Keratinocyte (primary cell): ENCODE measurements around the gene MRTFA. TPM values are rescaled to one million over a fixed set of nuclear protein-coding genes. Genes with fewer than 3 reads are reported as not detected.
"Not testable (repeated sequence)": the region's sequence is repeated elsewhere in the genome, so short reads cannot be mapped to it uniquely, and the experiment has no call there.

Source experiments
- DNase-seq: peaks from one replicate; pipeline ENCODE4 v3.0.0-alpha.2; 2011; ENCODE audit warnings: low read depth, missing footprints, low spot score
- FAIRE-seq: peaks from 2 replicates; lab custom pipeline; 2011; peaks lifted over from hg19 to GRCh38; lab: Jason Lieb, UNC
- H2AFZ ChIP-seq: 2 replicates; pipeline ENCODE4 v1.6.0; 2012; ENCODE audit warnings: low read length, control low read depth, inconsistent platforms; ENCODE audit not compliant: control insufficient read depth
- H3K27ac ChIP-seq: 2 replicates; pipeline ENCODE4 v1.5.1; 2011; ENCODE audit warnings: low read length; ENCODE audit not compliant: control insufficient read depth, insufficient read depth
- H3K27me3 ChIP-seq: 3 replicates; pipeline ENCODE4 v1.6.0; 2011; ENCODE audit warnings: low read length; ENCODE audit not compliant: control insufficient read depth, insufficient read depth; ENCODE audit errors: extremely low read depth
- H3K36me3 ChIP-seq, 2 experiments: 2 replicates in 1 of 2; 3 replicates in 1 of 2; pipeline ENCODE4 v1.5.1; 2011; ENCODE audit warnings: low read length in 2 of 2, mild to moderate bottlenecking in 1 of 2; ENCODE audit not compliant: control insufficient read depth in 2 of 2, insufficient read depth in 2 of 2; ENCODE audit errors: extremely low read depth in 1 of 2
- H3K4me1 ChIP-seq: 3 replicates; pipeline ENCODE4 v1.5.1; 2011; ENCODE audit warnings: low read length; ENCODE audit not compliant: control insufficient read depth, insufficient read depth; ENCODE audit errors: extremely low read depth
- H3K4me2 ChIP-seq: 3 replicates; pipeline ENCODE4 v1.6.0; 2011; ENCODE audit warnings: low read depth, low read length; ENCODE audit not compliant: control insufficient read depth, insufficient read depth; ENCODE audit errors: extremely low read depth
- H3K4me3 ChIP-seq, 3 experiments: fragments of 200-600 bp in 1 of 3; sonication (generic) in 1 of 3; 2 replicates in 2 of 3; 3 replicates in 1 of 3; pipeline ENCODE4 v1.5.1; 2011 to 2016; ENCODE audit warnings: low read length in 3 of 3, mild to moderate bottlenecking in 3 of 3, control low read depth in 2 of 3, inconsistent platforms in 1 of 3, low read depth in 1 of 3, mixed read lengths in 1 of 3, mixed run types in 1 of 3, moderate library complexity in 1 of 3; ENCODE audit not compliant: control insufficient read depth in 2 of 3, insufficient read depth in 2 of 3; ENCODE audit errors: extremely low read depth in 1 of 3
- H3K79me2 ChIP-seq: 2 replicates; pipeline ENCODE4 v1.6.0; 2012; ENCODE audit warnings: low read length; ENCODE audit not compliant: control insufficient read depth, insufficient read depth
- H3K9ac ChIP-seq: 3 replicates; pipeline ENCODE4 v1.6.0; 2011; ENCODE audit warnings: low read length; ENCODE audit not compliant: control insufficient read depth, insufficient read depth; ENCODE audit errors: extremely low read depth
- H3K9me1 ChIP-seq: 3 replicates; pipeline ENCODE4 v1.6.0; 2011; ENCODE audit warnings: low read length; ENCODE audit not compliant: control insufficient read depth, insufficient read depth; ENCODE audit errors: extremely low read depth
- H3K9me3 ChIP-seq: 2 replicates; pipeline ENCODE4 v1.5.1; 2012; ENCODE audit warnings: low read depth, low read length; ENCODE audit not compliant: control insufficient read depth
- H4K20me1 ChIP-seq: 3 replicates; pipeline ENCODE4 v1.6.0; 2011; ENCODE audit warnings: low read length; ENCODE audit not compliant: control insufficient read depth, insufficient read depth; ENCODE audit errors: extremely low read depth
- CTCF ChIP-seq, 3 experiments: IDR thresholded peaks in 1 of 3; conservative IDR thresholded peaks in 1 of 3; optimal IDR thresholded peaks in 1 of 3; 2 replicates in 2 of 3; 3 replicates in 1 of 3; pipeline versions ENCODE3 to v1.5.1; 2011; ENCODE audit warnings: low read length in 3 of 3, mild to moderate bottlenecking in 3 of 3, moderate library complexity in 2 of 3, control low read depth in 1 of 3, inconsistent platforms in 1 of 3; ENCODE audit not compliant: insufficient read depth in 2 of 3; ENCODE audit errors: extremely low read depth in 1 of 3
- EZH2 ChIP-seq: IDR thresholded peaks from one replicate; pipeline ENCODE4 v1.6.1; 2012; ENCODE audit warnings: inconsistent platforms, mild to moderate bottlenecking, low read length, moderate library complexity
- dilution Hi-C: fragments of 300-500 bp; cut with MboI; formaldehyde crosslinking; loops from one replicate; pipeline ENCODE4 v1.7.0; 2020; ENCODE audit warnings: low sequenced_read_pairs; ENCODE audit not compliant: extremely low pct_ligation_motif_present
- polyA plus RNA-seq, 5 experiments: library from polyadenylated mRNA; depleted of rRNA in 3 of 5; stranded (reverse) in 3 of 5; stranded (forward) in 1 of 5; unstranded in 1 of 5; fragments of >200 nt; gene quantifications; 1 replicate in 1 of 5; 2 replicates in 3 of 5; 3 replicates in 1 of 5; pipeline versions ENCODE4 v1.2.1 to v1.2.3, GENCODE V29; 2011 to 2012; ENCODE audit warnings: missing spikeins in 2 of 5, low read depth in 1 of 5, low replicate concordance in 1 of 5

MRTFA gene
- polyA plus RNA-seq, 1 donor (not counting 4 experiments of a cell fraction or from before 2014, with no cell fraction given): 6.5 TPM

GRCh38 chr22:40585310-40585751 lies 51.2 kb downstream of the MRTFA start:
- Histone ChIP-seq H3K27me3 (no peaks in the 10 kb centered on the region), H3K4me3 (no peak overlapping the region), H3K4me2 (no peak overlapping the region), H2AFZ (no peak overlapping the region), H3K27ac (no peak overlapping the region), H3K36me3 (peaks cover 5 to 18% of the 10 kb centered on the region in 2 experiments), H3K9me3 (no peaks in the 10 kb centered on the region), H3K9me1 (no peaks in the 10 kb centered on the region), H3K9ac (no peak overlapping the region), H3K79me2 (peaks cover 74% of the 10 kb centered on the region), H4K20me1 (no peaks in the 10 kb centered on the region), H3K4me1 (peaks cover 23% of the 10 kb centered on the region)
- TF ChIP-seq EZH2: no peak
- TF ChIP-seq CTCF (optimal IDR thresholded peaks at IDR 0.05 in 1 of 3, IDR thresholded peaks at IDR 0.05 in 1 of 3, conservative IDR thresholded peaks at IDR 0.05 in 1 of 3; ENCODE audit: extremely low read depth in 1 of 3, insufficient read depth in 2 of 3, low read length in 3 of 3): no peak
- no peak for FAIRE-seq
- no peak for DNase-seq
- dilution Hi-C loops: no loop called here

GRCh38 chr22:40584766-40585165 lies 51.8 kb downstream of the MRTFA start:
- H3K27me3 ChIP-seq, H2AFZ ChIP-seq, FAIRE-seq, dilution Hi-C loops, H4K20me1 ChIP-seq, H3K9me3 ChIP-seq, H3K27ac ChIP-seq, DNase-seq, H3K4me3 ChIP-seq, H3K4me2 ChIP-seq, H3K9me1 ChIP-seq, H3K9ac ChIP-seq: not testable (repeated sequence)
- Histone ChIP-seq H3K4me1 (peaks cover 23% of the 10 kb centered on the region), H3K36me3 (peaks cover 5 to 16% of the 10 kb centered on the region in 2 experiments), H3K79me2 (peaks cover 76% of the 10 kb centered on the region)
